Hematopoietic multipotent progenitor cell treated with erythropoietin and hydrocortisone succinate and interleukin-3 and kit ligand, for 4 days (in vitro differentiated cells): Measurements from ENCODE around the gene SEZ6L.

Experiments
- DNase-seq: peaks from one replicate; pipeline ENCODE4 v3.0.0-alpha.2; 2015

Gene SEZ6L

DNA sequence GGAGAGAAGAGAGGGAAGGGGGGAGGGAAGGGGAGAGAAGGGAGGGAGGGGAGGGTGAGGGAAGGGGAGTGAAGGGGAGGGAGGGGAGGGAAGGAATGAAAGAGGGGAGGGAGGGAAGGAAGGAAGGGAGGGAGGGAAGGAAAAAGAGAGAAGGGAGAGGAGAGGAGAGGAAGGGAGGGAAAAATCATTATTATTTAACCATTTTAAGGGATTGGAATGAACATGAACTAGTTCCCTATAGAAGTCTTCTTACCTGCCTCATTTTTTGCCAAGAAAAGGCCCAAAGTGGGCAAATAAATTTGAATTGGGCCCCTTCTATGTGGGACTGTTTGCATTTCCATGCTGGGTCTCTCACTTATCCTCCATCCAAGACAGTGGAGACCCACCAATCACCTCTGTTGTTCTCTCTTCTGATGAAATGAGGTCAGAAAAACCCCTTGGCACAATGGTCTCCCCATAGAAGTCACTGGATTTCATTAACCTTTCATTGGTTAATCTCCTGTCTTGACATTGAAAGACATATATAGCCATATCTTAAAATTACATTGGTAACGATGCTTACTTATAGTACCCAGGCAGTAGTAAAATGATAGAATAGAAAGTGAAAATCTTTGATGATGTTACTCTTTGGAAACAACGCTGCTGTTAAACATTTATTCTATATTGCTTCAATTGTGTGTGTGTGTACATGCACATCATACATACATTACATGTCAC, 179.7 kb downstream of the SEZ6L start:
- DNase-seq, result no peak

DNA sequence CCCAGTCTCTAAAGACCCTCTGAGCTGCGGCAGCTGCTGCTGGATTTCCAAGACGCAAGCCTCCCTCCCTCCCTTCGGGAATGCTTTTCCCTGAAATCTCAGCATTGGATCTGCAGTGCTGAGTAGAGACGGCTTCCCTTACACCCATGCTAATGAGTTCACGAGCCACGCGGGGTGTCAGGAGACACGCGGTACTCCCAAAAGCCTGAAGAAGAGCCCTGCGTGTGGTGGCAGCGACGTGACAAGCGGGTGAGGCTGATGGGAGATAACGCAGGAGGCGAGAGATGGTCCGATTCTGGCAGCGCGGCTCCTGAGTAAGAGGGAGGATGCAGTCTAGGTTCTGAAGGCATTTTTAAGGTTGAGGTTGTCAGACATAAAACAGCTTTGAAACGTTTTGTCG, 185.4 kb downstream of the SEZ6L start:
- DNase-seq, result no peak

DNA sequence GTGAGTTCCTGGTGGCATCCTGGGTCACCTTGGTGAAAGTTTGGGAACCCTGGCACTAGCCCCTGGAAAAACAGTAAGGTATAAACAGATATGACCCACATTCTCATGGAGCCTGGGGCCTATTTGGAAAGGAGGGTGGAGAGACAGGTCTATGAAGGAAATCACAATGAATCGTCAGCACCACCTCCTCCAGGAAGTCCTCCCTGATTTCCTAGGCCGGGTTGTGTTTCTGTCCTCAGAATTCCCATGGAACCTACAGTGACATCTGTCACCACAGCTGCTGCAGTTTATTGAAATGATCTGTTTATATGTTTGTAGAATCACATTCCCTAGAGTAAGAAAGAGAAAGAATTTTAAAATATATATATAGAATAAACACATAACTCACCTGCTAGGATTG, 188.0 kb downstream of the SEZ6L start:
- no peak for DNase-seq

GRCh38 chr22:26357813-26358212, 188.6 kb downstream of the SEZ6L start:
- no peak for DNase-seq

DNA sequence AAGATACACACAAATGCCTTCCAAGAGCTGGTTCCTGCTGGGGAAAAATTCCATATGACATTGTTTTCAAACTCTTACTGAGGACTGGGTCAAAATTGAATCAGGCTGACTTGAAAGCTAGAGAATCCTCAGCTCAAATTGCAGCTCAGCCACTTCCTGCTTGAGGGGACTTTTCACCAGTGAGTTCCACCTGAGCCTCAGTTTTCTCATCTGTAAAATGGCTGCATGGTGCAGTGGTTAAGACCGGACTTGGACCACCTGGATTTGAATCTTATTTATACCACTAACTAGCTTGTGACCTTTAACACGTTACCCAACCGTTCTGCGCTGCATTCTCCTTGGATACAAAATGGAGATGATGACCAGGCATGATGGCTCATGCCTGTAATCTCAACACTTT, 189.9 kb downstream of the SEZ6L start:
- DNase-seq, result no peak

GRCh38 chr22:26360169-26360885, 191.1 kb downstream of the SEZ6L start:
- DNase-seq, result peak; percentile 82

DNA sequence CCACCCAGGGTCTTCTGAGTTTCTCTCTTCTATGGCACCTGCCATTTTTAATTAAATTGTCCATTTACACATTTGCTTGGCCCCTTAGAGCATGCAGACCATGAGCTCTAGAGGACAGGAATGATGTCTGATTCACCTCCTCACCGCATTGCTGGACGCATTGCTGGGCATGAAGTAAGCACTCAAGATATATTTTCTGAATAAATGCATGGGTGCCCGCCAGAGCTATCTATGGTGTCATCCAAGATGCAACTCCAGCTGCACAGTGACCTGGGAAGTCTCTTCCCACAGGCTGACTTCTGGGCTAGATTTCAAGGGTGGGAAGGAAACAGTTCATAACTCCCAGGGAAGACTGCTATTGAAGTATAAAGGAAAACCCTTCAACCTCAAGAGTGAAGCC, 193.2 kb downstream of the SEZ6L start:
- DNase-seq, result no peak

GRCh38 chr22:26364066-26365015, 195.1 kb downstream of the SEZ6L start:
- peak; percentile 94 for DNase-seq

- peak; percentile 85 for DNase-seq
Measured at GRCh38 chr22:26367402-26368245, 198.4 kb downstream of the SEZ6L start.

GRCh38 chr22:26372890-26373289, 203.6 kb downstream of the SEZ6L start:
- DNase-seq, result no peak

- no peak for DNase-seq
Measured at GRCh38 chr22:26374391-26375026, 205.2 kb downstream of the SEZ6L start.

DNA sequence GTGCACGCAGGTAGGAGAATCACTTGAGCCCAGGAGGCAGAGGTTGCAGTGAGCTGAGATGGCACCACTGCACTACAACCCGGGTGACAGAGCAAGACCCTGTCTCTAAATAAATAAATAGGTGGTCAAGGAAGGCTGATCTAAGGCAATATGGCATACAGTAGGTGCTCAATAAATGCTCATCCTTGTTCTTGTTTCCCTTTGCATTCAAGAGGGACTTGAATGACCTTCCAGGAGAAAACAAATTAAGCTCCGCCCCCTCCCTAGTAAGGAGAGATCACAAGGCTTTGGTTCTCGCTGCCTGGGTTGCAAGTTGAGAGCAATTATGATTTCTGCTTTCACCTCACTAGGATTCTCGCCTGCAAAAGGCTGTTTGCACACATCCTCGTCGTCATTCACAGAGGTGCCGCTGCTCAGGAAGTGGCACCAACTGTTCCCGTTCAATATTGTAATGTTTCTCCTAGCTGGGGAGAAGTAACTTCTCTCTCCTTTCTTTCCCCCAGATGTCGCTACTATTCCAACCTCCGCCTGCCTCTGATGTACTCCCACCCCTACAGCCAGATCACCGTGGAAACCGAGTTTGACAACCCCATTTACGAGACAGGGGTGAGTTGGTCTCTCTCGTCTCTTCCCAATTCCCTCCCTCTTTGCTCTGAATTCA, 208.0 kb downstream of the SEZ6L start:
- peak; percentile 49 for DNase-seq

DNA sequence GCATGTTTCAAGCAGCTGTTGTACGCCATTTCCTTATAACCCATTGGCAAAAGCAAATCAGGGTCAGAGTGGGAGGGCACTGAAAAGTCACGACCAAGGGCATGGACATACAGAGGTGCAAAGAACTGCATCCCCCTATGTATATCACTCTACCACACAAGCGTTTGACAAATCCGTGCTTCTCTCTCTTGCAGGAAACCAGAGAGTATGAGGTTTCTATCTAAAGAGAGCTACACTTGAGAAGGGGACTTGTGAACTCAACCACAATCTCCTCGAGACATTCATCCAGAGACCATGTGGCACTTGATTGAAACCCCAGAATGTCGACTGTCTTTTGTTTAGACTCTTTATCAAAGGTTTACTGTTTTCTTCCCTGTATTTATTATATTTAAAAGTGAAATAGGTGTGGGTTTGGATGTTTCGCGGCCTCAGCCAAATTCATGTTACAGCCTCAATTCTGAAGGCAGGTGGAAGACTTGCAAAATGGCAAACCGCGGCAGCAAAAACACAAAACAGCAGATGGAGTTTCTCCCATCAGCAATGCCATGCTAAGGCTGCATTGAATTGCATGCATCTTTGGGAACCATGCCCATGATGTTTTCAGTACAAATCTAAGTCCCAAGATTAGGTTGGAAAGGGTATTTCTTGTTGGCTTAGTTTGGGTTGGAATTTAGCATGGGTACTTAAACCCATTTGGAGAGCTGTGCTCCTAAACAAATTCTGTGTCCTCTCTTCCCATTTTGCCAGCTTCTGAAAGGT, 211.0 kb downstream of the SEZ6L start:
- DNase-seq, result no peak

GRCh38 chr22:26382782-26383181, 213.5 kb downstream of the SEZ6L start:
- DNase-seq, result no peak

- no peak for DNase-seq
Measured at GRCh38 chr22:26383968-26384556, 214.8 kb downstream of the SEZ6L start.

- DNase-seq, result no peak
Measured at GRCh38 chr22:26385164-26385563, 215.9 kb downstream of the SEZ6L start.

- no peak for DNase-seq
Measured at GRCh38 chr22:26389125-26389524, 219.9 kb downstream of the SEZ6L start.

GRCh38 chr22:26391091-26391490, 221.8 kb downstream of the SEZ6L start:
- DNase-seq, result no peak

- no peak for DNase-seq
Measured at GRCh38 chr22:26391623-26392022, 222.4 kb downstream of the SEZ6L start.

DNA sequence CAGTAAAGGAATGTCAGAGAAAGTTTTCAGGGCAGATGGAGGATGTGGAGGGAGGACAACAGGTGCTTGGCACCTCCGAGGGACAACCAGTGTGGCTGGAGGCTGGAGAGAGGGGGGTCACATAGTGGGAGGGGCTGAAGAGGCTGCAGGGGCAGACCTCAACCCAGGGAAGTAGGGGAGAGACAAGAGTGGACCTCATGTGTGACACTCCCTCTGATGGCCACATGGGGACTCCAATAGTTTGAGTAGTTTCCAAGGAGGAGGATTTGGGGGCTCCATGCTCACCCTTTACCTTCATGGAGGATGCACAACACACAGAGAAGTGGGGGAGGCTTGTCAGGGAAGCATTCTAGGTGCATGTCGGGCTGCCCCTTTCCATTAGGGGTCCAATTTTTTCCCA, 224.7 kb downstream of the SEZ6L start:
- peak; percentile 9 for DNase-seq
